ENCODE results near the gene TEX264. TPM values are rescaled to one million over a fixed set of nuclear protein-coding genes. Genes with fewer than 3 reads are reported as not detected.
"Not testable (repeated sequence)": the region's sequence is repeated elsewhere in the genome, so short reads cannot be mapped to it uniquely, and the experiment has no call there.

TEX264 gene
- total and polyA plus RNA-seq, 10 donors, result 29.8 to 73.1 (median 53.9) TPM

DNA sequence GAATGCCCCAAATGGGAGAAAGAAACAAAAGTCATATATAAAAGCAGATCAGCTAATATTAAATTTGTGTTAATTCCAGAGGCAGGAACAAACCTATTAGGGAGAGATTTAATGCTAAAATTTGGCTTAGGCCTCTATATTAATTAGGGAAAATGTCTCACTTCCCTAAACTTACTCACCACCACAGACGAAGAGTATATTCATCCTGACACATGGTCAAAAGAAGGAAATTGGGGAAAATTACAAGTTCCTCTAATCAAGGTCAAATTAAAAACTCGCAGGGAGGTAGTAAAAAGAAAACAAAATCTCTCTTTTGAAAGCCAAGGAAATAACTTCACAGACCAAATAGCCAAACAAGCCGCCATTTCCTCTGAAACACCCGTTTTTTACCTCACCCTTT lies 68.1 kb downstream of the TEX264 start:
- WGBS, 5 donors, result 39 to 56% (median 50%) methylated on average over 4 of the region's 4 CpGs
- peak overlapping the region in 2 of 8 donors; percentile 27 to 40 for H3K27ac ChIP-seq
- DNase-seq, result no peak
- H3K4me3 ChIP-seq, result no peak overlapping the region
- no peaks in the 10 kb centered on the region for H3K36me3 ChIP-seq
- peaks cover 0 to 13% (median 0%) of the 10 kb centered on the region in 7 donors for H3K27me3 ChIP-seq (replicated peaks in 1 of 7)
- H3K9me3 ChIP-seq, result peaks cover 0 to 10% (median 0%) of the 10 kb centered on the region in 8 donors
- H3K4me1 ChIP-seq, result peaks cover 0 to 5% (median 0%) of the 10 kb centered on the region in 6 donors
- TF ChIP-seq POLR2A (IDR thresholded peaks at IDR 0.05) (no peak), POLR2AphosphoS5 (IDR thresholded peaks at IDR 0.05) (no peak)
- TF ChIP-seq, protein P1, sequence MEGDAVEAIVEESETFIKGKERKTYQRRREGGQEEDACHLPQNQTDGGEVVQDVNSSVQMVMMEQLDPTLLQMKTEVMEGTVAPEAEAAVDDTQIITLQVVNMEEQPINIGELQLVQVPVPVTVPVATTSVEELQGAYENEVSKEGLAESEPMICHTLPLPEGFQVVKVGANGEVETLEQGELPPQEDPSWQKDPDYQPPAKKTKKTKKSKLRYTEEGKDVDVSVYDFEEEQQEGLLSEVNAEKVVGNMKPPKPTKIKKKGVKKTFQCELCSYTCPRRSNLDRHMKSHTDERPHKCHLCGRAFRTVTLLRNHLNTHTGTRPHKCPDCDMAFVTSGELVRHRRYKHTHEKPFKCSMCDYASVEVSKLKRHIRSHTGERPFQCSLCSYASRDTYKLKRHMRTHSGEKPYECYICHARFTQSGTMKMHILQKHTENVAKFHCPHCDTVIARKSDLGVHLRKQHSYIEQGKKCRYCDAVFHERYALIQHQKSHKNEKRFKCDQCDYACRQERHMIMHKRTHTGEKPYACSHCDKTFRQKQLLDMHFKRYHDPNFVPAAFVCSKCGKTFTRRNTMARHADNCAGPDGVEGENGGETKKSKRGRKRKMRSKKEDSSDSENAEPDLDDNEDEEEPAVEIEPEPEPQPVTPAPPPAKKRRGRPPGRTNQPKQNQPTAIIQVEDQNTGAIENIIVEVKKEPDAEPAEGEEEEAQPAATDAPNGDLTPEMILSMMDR (IDR thresholded peaks at IDR 0.05 in 8 of 11, conservative IDR thresholded peaks at IDR 0.05 in 3 of 11), result no peak
- intact Hi-C loops (cut with DNase I; ENCODE audit: low total_unique reads), result no loop called here

- H3K36me3 ChIP-seq; intact Hi-C loops (cut with DNase I; ENCODE audit: low total_unique reads); DNase-seq; H3K27ac ChIP-seq; H3K4me1 ChIP-seq; H3K4me3 ChIP-seq; H3K27me3 ChIP-seq (replicated peaks in 1 of 7): not testable (repeated sequence)
- WGBS, 5 donors, result 81 to 95% (median 91%) methylated on average over 3 of the region's 3 CpGs
- peaks cover 0 to 10% (median 0%) of the 10 kb centered on the region in 8 donors for H3K9me3 ChIP-seq
Measured at GRCh38 chr3:51742320-51742719, 71.3 kb downstream of the TEX264 start.

DNA sequence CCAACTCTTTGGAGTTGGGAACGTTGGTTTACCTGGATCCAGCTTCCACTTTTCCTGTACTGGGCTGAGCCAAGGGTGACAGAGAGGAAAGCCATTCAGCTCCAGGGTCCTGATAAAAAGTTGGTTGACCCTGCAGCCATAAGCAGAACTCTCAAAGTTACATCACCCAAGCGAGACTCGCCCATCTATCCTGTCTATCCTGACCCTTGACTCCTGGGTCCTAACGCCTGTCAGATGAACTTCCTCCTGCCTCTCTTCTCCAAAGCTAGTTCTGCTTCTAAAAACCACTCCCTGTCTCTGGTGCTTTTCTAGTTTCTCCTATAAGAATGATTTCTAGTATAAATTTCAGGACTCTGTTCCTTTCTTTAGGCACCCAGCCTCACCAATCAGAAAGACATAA lies 71.9 kb downstream of the TEX264 start:
- intact Hi-C loops (cut with DNase I; ENCODE audit: low total_unique reads); H3K27ac ChIP-seq; H3K27me3 ChIP-seq (replicated peaks in 1 of 7); DNase-seq; H3K36me3 ChIP-seq; H3K4me1 ChIP-seq; H3K4me3 ChIP-seq: not testable (repeated sequence)
- WGBS, 5 donors, result 31 to 67% (median 46%) methylated on average over 4 of the region's 4 CpGs
- H3K9me3 ChIP-seq, result peaks cover 0 to 13% (median under 1%) of the 10 kb centered on the region in 8 donors

GRCh38 chr3:51747840-51748239 lies 76.8 kb downstream of the TEX264 start:
- no peak overlapping the region for H3K4me3 ChIP-seq
- no peaks in the 10 kb centered on the region for H3K27me3 ChIP-seq (replicated peaks in 1 of 7)
- no peak overlapping the region for H3K27ac ChIP-seq
- DNase-seq, result no peak
- H3K9me3 ChIP-seq, result peaks cover 0 to 9% (median under 1%) of the 10 kb centered on the region in 8 donors
- H3K4me1 ChIP-seq, result no peaks in the 10 kb centered on the region
- TF ChIP-seq, protein P1 (IDR thresholded peaks at IDR 0.05 in 8 of 11, conservative IDR thresholded peaks at IDR 0.05 in 3 of 11), result no peak
- TF ChIP-seq POLR2A (IDR thresholded peaks at IDR 0.05), result no peak
- TF ChIP-seq POLR2AphosphoS5 (IDR thresholded peaks at IDR 0.05), result no peak
- no peaks in the 10 kb centered on the region for H3K36me3 ChIP-seq
- intact Hi-C loops (cut with DNase I; ENCODE audit: low total_unique reads), result no loop called here

GRCh38 chr3:51748327-51748726 lies 77.3 kb downstream of the TEX264 start:
- intact Hi-C loops (cut with DNase I; ENCODE audit: low total_unique reads), result no loop called here
- peaks cover 0 to 9% (median 0%) of the 10 kb centered on the region in 8 donors for H3K9me3 ChIP-seq
- no peak for TF ChIP-seq POLR2A (IDR thresholded peaks at IDR 0.05)
- no peak for TF ChIP-seq POLR2AphosphoS5 (IDR thresholded peaks at IDR 0.05)
- TF ChIP-seq, protein P1 (IDR thresholded peaks at IDR 0.05 in 8 of 11, conservative IDR thresholded peaks at IDR 0.05 in 3 of 11), result no peak
- no peaks in the 10 kb centered on the region for H3K36me3 ChIP-seq
- no peaks in the 10 kb centered on the region for H3K4me1 ChIP-seq
- WGBS, 5 donors, result 68 to 82% (median 79%) methylated on average over 1 of the region's 1 CpG
- no peak overlapping the region for H3K4me3 ChIP-seq
- no peak for DNase-seq
- no peaks in the 10 kb centered on the region for H3K27me3 ChIP-seq (replicated peaks in 1 of 7)
- H3K27ac ChIP-seq, result no peak overlapping the region
